ENCODE measurements around the gene UCHL1.

Gene UCHL1

DNA sequence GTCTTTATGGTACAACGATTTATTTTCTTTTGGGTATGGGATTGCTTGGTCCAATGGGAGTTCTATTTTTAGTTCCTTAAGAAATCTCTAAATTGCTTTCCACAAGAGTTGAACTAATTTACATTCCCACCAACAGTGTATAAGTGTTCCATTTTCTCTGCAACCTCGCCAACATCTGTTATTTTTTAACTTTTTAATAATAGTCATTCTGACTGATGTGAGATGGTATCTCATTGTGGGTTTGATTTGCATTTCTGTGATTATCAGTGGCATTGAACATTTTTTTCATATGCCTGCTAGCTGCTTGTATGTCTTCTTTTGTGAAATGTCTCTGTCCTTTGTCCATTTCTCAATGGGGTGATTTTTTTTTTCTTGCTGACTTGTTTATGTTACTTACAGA lies 42.8 kb downstream of the UCHL1 start:
- Histone ChIP-seq H3K27me3 (no peaks in the 10 kb centered on the region), H3K4me3 (ENCODE audit: low read depth, low read length) (no peak overlapping the region), H3K4me1 (peaks cover 11% of the 10 kb centered on the region), H3K36me3 (no peaks in the 10 kb centered on the region), H3K9me3 (peaks cover 3% of the 10 kb centered on the region)
- TF ChIP-seq, protein P1, sequence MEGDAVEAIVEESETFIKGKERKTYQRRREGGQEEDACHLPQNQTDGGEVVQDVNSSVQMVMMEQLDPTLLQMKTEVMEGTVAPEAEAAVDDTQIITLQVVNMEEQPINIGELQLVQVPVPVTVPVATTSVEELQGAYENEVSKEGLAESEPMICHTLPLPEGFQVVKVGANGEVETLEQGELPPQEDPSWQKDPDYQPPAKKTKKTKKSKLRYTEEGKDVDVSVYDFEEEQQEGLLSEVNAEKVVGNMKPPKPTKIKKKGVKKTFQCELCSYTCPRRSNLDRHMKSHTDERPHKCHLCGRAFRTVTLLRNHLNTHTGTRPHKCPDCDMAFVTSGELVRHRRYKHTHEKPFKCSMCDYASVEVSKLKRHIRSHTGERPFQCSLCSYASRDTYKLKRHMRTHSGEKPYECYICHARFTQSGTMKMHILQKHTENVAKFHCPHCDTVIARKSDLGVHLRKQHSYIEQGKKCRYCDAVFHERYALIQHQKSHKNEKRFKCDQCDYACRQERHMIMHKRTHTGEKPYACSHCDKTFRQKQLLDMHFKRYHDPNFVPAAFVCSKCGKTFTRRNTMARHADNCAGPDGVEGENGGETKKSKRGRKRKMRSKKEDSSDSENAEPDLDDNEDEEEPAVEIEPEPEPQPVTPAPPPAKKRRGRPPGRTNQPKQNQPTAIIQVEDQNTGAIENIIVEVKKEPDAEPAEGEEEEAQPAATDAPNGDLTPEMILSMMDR (IDR thresholded peaks at IDR 0.05; ENCODE audit: low read depth, low read length), result no peak
- DNase-seq, result no peak

DNA sequence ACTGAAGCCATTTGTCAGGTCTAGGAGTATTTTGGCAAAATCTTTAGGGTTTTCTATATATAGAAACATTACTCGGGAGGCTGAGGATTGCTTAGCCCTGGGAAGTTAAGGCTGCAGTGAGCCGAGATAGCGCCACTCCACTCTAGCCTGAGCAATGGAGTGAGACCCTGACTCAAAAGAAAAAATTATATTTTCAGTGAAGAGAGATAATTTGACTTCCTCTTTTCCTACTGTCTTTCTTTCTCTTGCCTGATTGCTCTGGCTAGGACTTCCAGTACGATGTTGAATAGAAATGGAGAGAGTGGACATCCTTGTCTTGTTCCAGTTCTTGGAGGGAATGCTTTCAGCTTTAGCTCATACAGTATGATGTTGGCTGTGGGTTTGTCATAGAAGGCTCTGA lies 44.4 kb downstream of the UCHL1 start:
- no peaks in the 10 kb centered on the region for H3K9me3 ChIP-seq
- no peaks in the 10 kb centered on the region for H3K27me3 ChIP-seq
- H3K4me1 ChIP-seq, result peaks cover 11% of the 10 kb centered on the region
- DNase-seq, result no peak
- H3K4me3 ChIP-seq (ENCODE audit: low read depth, low read length), result no peak overlapping the region
- TF ChIP-seq, protein P1 (IDR thresholded peaks at IDR 0.05; ENCODE audit: low read depth, low read length), result no peak
- no peaks in the 10 kb centered on the region for H3K36me3 ChIP-seq

DNA sequence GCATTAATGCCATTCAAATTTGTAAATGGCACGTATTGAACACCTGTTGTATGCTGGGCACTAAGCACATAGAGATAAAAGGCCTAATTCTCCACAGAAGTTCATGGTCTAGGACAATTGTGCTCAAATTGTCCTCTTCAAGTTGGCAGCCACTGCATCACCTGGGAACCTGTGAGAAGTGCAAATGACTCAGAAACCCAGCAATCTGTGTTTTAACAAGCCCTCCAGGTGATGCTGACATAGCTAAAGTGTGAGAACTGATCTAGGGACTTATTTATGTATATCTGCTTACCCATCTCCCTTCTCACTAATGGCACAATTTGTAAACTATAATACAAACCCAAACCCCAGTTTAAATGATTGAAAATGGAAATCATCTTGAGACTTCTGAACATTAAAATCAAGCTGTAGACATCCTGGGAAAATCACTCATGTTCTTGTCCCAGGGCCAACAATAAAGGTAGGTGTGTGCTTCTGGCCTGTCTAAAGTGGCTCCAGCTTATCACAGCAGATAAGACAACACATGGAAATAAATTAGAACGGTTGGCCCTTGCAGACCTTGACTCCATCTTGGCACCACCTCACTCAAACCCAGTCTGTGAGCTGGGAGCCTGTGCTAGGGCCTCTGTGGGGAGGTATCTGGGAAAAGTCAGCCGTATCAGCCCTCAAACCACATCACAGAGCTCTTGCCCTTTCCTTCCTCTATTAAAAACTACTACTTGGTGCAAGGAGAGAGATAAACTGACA lies 46.8 kb downstream of the UCHL1 start:
- Histone ChIP-seq H3K36me3 (no peaks in the 10 kb centered on the region), H3K27me3 (no peaks in the 10 kb centered on the region), H3K4me3 (ENCODE audit: low read depth, low read length) (no peak overlapping the region), H3K4me1 (peaks cover 11% of the 10 kb centered on the region), H3K9me3 (no peaks in the 10 kb centered on the region)
- TF ChIP-seq, protein P1 (IDR thresholded peaks at IDR 0.05; ENCODE audit: low read depth, low read length), result no peak
- peak; percentile 28 for DNase-seq

DNA sequence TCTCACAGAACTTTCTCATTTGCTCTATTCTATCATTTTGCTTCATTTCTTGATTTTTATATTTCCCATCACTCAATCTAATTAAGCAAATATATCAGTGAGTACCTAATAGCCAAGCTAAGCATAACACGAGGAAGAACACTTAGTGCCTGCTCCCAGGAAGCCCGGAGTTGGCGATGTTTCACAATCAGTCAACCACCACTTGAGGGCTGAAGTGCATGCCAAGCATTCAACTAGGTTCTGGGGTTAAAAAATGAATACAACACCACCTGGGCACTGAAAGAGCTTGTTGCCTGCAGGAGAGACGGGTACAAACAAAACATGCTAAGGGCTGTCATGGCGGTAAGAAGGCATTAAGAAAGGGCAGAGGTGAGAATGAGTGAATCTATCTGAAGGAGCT lies 47.5 kb downstream of the UCHL1 start:
- H3K36me3 ChIP-seq, result no peaks in the 10 kb centered on the region
- H3K9me3 ChIP-seq, result no peaks in the 10 kb centered on the region
- peaks cover 11% of the 10 kb centered on the region for H3K4me1 ChIP-seq
- TF ChIP-seq, protein P1 (IDR thresholded peaks at IDR 0.05; ENCODE audit: low read depth, low read length), result no peak
- no peak overlapping the region for H3K4me3 ChIP-seq (ENCODE audit: low read depth, low read length)
- H3K27me3 ChIP-seq, result no peaks in the 10 kb centered on the region
- DNase-seq, result no peak

DNA sequence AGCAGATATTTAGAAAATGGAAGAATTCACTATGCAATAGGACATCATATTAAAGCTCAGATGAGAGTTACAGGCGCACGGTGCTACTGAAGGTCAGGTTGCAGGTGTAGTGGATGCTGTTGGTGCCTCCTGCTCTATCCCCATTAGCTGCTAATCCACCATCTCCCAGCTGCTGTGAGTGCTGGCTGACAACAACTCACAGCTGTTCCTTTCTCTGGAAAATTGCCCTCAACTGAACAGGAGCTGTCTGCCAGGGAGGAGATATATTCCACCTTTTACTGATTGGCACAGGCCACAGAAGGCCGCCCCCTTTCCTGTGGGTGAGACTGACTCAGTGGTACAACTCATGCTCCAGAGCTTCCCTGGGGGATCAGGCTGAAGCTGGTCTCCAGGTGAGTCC lies 48.7 kb downstream of the UCHL1 start:
- H3K36me3 ChIP-seq, result no peaks in the 10 kb centered on the region
- H3K4me3 ChIP-seq (ENCODE audit: low read depth, low read length), result no peak overlapping the region
- no peaks in the 10 kb centered on the region for H3K9me3 ChIP-seq
- TF ChIP-seq, protein P1 (IDR thresholded peaks at IDR 0.05; ENCODE audit: low read depth, low read length), result no peak
- peaks cover 11% of the 10 kb centered on the region for H3K4me1 ChIP-seq
- no peak for DNase-seq
- no peaks in the 10 kb centered on the region for H3K27me3 ChIP-seq

DNA sequence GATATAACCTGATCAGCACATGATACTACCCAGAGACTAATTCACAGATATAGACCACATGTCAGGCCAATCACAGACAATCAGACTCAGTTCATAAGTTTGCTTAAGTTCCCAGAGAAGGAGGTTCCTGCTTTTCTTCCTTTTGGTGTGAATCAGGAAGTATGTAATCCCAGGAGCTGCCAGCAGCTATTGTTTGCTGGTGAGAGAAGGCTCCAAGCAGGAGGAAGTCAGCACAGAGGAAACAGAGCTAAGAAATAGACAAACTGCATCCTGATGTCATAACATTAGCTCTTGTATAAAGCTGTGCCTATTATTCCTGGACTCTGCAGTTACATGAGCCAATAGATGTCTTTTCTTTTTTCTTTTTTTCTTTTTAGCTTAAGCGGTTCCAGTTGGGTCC lies 50.9 kb downstream of the UCHL1 start:
- Histone ChIP-seq H3K4me1 (peaks cover 11% of the 10 kb centered on the region), H3K36me3 (no peaks in the 10 kb centered on the region), H3K27me3 (no peaks in the 10 kb centered on the region), H3K9me3 (no peaks in the 10 kb centered on the region), H3K4me3 (ENCODE audit: low read depth, low read length) (no peak overlapping the region)
- TF ChIP-seq, protein P1 (IDR thresholded peaks at IDR 0.05; ENCODE audit: low read depth, low read length), result no peak
- DNase-seq, result no peak
